Measurements from ENCODE around the gene THYN1. TPM values are rescaled to one million over a fixed set of nuclear protein-coding genes. Genes with fewer than 3 reads are reported as not detected.

The THYN1 gene
- total and polyA plus RNA-seq, 4 donors: 54.4 to 91.2 (median 73.2) TPM

DNA sequence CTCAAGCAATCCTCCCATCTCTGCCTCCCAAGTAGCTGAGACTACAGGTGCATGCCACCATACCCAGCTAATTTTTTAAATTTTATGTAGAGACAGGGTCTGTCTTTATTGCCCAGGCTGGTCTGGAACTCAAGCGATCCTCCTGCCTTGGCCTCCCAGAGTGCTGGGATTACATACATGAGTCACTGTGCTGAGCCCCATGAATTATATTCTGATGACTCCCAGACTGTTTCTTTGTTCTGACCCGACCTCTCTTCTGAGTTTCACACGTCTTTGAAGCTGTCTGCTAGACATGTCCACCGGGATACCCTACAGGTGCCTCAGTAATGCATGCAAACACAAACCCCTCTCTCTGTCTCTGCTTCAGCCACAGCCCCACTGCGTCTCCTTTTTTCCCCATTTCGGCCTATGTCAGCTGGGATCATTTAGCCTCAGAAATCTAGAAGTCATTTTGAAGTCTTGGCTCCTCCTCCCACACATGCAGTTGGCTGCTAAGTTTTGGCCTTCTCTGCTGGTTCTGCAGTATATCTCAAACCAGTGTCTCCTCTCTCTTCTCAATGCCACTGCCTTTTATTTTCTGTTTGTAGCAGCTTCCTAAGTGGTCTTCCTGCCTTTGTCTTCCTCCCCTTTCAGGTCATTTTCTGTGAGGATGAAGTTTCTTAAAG lies 23.9 kb downstream of the THYN1 start:
- no peaks in the 10 kb centered on the region for H3K27me3 ChIP-seq (ENCODE audit: control insufficient read depth, insufficient read depth, low read length)
- peaks cover 9% of the 10 kb centered on the region for H3K36me3 ChIP-seq (ENCODE audit: control insufficient read depth, insufficient read depth, low read length)
- DNase-seq (ENCODE audit: low read depth in 4 of 6, low spot score in 6 of 6): no peak
- no peak overlapping the region for H3K4me3 ChIP-seq (ENCODE audit: low read depth, low read length)
- no peaks in the 10 kb centered on the region for H3K9me3 ChIP-seq (ENCODE audit: control insufficient read depth, insufficient read depth, low read length)
- peaks cover 15% of the 10 kb centered on the region for H3K4me1 ChIP-seq (ENCODE audit: control insufficient read depth, insufficient read depth, low read length)
- 58% methylated on average over 6 of the region's 6 CpGs for WGBS (ENCODE audit: insufficient coverage)
- no peak overlapping the region for H3K27ac ChIP-seq (ENCODE audit: low read depth, low read length)

GRCh38 chr11:134228625-134229024 lies 24.5 kb downstream of the THYN1 start:
- Histone ChIP-seq H3K4me3 (ENCODE audit: low read depth, low read length) (no peak overlapping the region), H3K27ac (ENCODE audit: low read depth, low read length) (no peak overlapping the region), H3K4me1 (ENCODE audit: control insufficient read depth, insufficient read depth, low read length) (peaks cover 15% of the 10 kb centered on the region), H3K36me3 (ENCODE audit: control insufficient read depth, insufficient read depth, low read length) (peaks cover 9% of the 10 kb centered on the region), H3K27me3 (ENCODE audit: control insufficient read depth, insufficient read depth, low read length) (no peaks in the 10 kb centered on the region), H3K9me3 (ENCODE audit: control insufficient read depth, insufficient read depth, low read length) (no peaks in the 10 kb centered on the region)
- DNase-seq (ENCODE audit: low read depth in 4 of 6, low spot score in 6 of 6): no peak
- 82% methylated on average over 4 of the region's 6 CpGs for WGBS (ENCODE audit: insufficient coverage)

DNA sequence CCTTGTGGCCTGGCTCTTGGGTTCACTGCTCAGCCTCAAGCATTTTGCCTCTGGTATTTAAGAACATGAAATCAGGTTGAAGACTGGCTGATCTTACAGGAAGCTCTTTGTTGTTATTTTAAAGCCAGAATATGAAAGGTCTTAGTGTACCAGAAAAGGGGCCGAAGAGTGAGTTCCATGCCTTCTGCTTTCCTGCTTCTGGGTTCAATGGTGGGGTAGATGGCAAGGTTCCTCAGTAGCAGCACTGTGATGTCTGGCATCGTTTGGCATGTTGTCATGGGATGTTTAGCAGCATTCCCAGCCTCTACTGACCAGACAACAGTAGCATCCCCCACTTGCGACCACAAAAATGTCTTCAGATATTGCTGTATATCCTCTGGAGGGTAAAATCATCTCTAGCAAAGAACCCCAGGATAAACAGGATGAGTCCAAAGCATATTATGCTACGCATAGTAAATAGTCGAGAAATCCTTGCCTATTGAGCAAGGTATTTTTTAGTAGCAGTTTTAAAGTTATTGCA lies 26.3 kb downstream of the THYN1 start:
- DNase-seq (ENCODE audit: low read depth in 4 of 6, low spot score in 6 of 6): no peak
- WGBS (ENCODE audit: insufficient coverage): 67% methylated on average over 1 of the region's 5 CpGs
- Histone ChIP-seq H3K9me3 (ENCODE audit: control insufficient read depth, insufficient read depth, low read length) (no peaks in the 10 kb centered on the region), H3K36me3 (ENCODE audit: control insufficient read depth, insufficient read depth, low read length) (peaks cover 2% of the 10 kb centered on the region), H3K27ac (ENCODE audit: low read depth, low read length) (no peak overlapping the region), H3K4me1 (ENCODE audit: control insufficient read depth, insufficient read depth, low read length) (peaks cover 22% of the 10 kb centered on the region), H3K4me3 (ENCODE audit: low read depth, low read length) (no peak overlapping the region), H3K27me3 (ENCODE audit: control insufficient read depth, insufficient read depth, low read length) (no peaks in the 10 kb centered on the region)

DNA sequence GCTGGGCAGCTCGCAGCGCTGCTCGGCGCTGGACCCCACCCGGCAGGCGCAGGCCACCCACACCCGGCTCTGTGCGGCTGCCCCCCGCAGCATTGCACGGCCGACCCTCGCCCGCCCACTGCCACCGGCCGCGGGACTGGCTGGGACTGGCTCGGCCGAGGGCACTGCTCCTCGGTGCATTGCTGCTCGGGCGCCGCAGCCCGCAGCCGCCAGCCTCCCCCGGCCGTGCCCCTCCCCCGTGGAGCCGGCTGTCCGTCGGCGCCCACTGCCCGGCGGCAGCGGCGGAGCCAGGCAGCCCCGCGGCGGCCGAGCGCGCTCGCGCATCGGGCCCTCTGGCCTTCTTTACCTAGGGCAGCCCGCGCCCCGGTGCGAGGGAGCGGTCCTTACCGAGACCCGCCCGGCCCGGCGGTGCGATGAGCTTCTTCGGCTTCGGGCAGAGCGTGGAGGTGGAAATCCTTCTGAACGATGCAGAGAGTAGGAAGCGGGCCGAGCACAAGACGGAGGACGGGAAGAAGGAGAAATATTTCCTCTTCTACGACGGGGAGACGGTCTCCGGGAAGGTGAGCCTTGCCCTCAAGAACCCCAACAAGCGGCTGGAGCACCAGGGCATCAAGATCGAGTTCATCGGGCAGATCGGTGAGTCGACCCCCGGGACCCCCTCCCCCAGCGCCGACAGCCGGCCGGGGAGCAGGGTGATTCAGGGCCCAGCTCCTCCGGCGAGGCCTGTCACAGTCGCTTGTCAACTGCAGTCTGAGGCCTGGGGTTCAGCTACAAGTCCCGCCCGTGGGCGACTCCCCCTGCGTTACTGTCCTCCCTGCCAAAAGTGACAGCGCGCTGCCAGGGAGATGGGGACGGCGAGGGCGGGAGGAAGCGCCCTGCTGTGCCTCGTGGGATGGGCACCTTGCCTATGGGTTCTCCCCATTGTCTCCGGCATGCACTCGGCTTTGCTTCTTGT lies 28.2 kb downstream of the THYN1 start:
- Histone ChIP-seq H3K27me3 (ENCODE audit: control insufficient read depth, insufficient read depth, low read length) (no peaks in the 10 kb centered on the region), H3K36me3 (ENCODE audit: control insufficient read depth, insufficient read depth, low read length) (peaks cover 5% of the 10 kb centered on the region), H3K4me1 (ENCODE audit: control insufficient read depth, insufficient read depth, low read length) (peaks cover 22% of the 10 kb centered on the region), H3K9me3 (ENCODE audit: control insufficient read depth, insufficient read depth, low read length) (no peaks in the 10 kb centered on the region), H3K4me3 (ENCODE audit: low read depth, low read length) (peak overlapping the region; percentile 85), H3K27ac (ENCODE audit: low read depth, low read length) (peak overlapping the region; percentile 65)
- WGBS (ENCODE audit: insufficient coverage): under 1% methylated on average over 91 of the region's 93 CpGs
- peak; percentile 15 to 85 (median 33) for DNase-seq (ENCODE audit: low read depth in 4 of 6, low spot score in 6 of 6)

GRCh38 chr11:134223836-134224709 lies 29.1 kb downstream of the THYN1 start, which contains the start of the genes NCAPD3 and VPS26B:
Gene NCAPD3 (minus strand): TSS chr11:134223967. CDS start chr11:134223926, 41 bp downstream.
Gene VPS26B (plus strand): TSS chr11:134224671. CDS start chr11:134225123, 452 bp downstream.
- WGBS (ENCODE audit: insufficient coverage): under 1% methylated on average over 89 of the region's 89 CpGs
- Histone ChIP-seq H3K4me1 (ENCODE audit: control insufficient read depth, insufficient read depth, low read length) (peaks cover 22% of the 10 kb centered on the region), H3K9me3 (ENCODE audit: control insufficient read depth, insufficient read depth, low read length) (no peaks in the 10 kb centered on the region), H3K36me3 (ENCODE audit: control insufficient read depth, insufficient read depth, low read length) (peaks cover 10% of the 10 kb centered on the region), H3K27ac (ENCODE audit: low read depth, low read length) (peak within 1 kb of the TSS; percentile 94), H3K27me3 (ENCODE audit: control insufficient read depth, insufficient read depth, low read length) (no peaks in the 10 kb centered on the region), H3K4me3 (ENCODE audit: low read depth, low read length) (peak within 1 kb of the TSS; percentile 85)
- peak; percentile 92 to 99 (median 94) for DNase-seq (ENCODE audit: low read depth in 4 of 6, low spot score in 6 of 6)

DNA sequence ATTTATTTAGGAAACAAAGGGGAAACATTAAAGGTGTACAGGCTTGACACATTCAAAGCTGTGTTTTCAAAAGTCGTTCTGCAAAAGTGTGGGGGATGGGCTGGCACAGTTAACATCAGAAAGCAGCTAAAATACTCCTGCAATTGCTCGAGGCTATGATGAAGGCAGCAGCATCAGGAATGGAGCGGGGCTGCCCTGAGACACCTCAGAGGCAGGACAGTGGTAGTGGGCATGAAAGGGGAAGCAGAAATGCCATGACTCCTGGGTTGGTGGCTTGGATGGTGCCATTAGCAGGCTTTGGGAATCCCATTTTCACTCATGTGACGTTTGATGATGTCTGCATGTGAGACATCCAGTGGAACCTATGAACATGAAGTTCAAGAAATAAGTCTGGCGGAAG lies 30.0 kb downstream of the THYN1 start:
- Histone ChIP-seq H3K36me3 (ENCODE audit: control insufficient read depth, insufficient read depth, low read length) (peaks cover 14% of the 10 kb centered on the region), H3K9me3 (ENCODE audit: control insufficient read depth, insufficient read depth, low read length) (no peaks in the 10 kb centered on the region), H3K27ac (ENCODE audit: low read depth, low read length) (no peak overlapping the region), H3K4me1 (ENCODE audit: control insufficient read depth, insufficient read depth, low read length) (peaks cover 22% of the 10 kb centered on the region), H3K4me3 (ENCODE audit: low read depth, low read length) (peak overlapping the region; percentile 85), H3K27me3 (ENCODE audit: control insufficient read depth, insufficient read depth, low read length) (no peaks in the 10 kb centered on the region)
- WGBS (ENCODE audit: insufficient coverage): 2% methylated on average over 4 of the region's 5 CpGs
- DNase-seq (ENCODE audit: low read depth in 4 of 6, low spot score in 6 of 6): peak in 1 of 6 donors; percentile 2

- H3K9me3 ChIP-seq (ENCODE audit: control insufficient read depth, insufficient read depth, low read length): no peaks in the 10 kb centered on the region
- peaks cover 21% of the 10 kb centered on the region for H3K36me3 ChIP-seq (ENCODE audit: control insufficient read depth, insufficient read depth, low read length)
- no peaks in the 10 kb centered on the region for H3K27me3 ChIP-seq (ENCODE audit: control insufficient read depth, insufficient read depth, low read length)
- no CpG with 5 or more reads among the region's 3 CpGs for whole genome bisulfite sequencing (ENCODE audit: insufficient coverage)
- H3K27ac ChIP-seq (ENCODE audit: low read depth, low read length): no peak overlapping the region
- no peak for DNase-seq (ENCODE audit: low read depth in 4 of 6, low spot score in 6 of 6)
- H3K4me3 ChIP-seq (ENCODE audit: low read depth, low read length): no peak overlapping the region
- H3K4me1 ChIP-seq (ENCODE audit: control insufficient read depth, insufficient read depth, low read length): no peaks in the 10 kb centered on the region
These were observed 36.3 kb downstream of the THYN1 start for GRCh38 chr11:134216816-134217215.

GRCh38 chr11:134215836-134216235 lies 37.3 kb downstream of the THYN1 start:
- Histone ChIP-seq H3K4me1 (ENCODE audit: control insufficient read depth, insufficient read depth, low read length) (no peaks in the 10 kb centered on the region), H3K27me3 (ENCODE audit: control insufficient read depth, insufficient read depth, low read length) (no peaks in the 10 kb centered on the region), H3K27ac (ENCODE audit: low read depth, low read length) (no peak overlapping the region), H3K4me3 (ENCODE audit: low read depth, low read length) (no peak overlapping the region), H3K36me3 (ENCODE audit: control insufficient read depth, insufficient read depth, low read length) (peaks cover 21% of the 10 kb centered on the region), H3K9me3 (ENCODE audit: control insufficient read depth, insufficient read depth, low read length) (no peaks in the 10 kb centered on the region)
- WGBS (ENCODE audit: insufficient coverage): 92% methylated on average over 7 of the region's 7 CpGs
- no peak for DNase-seq (ENCODE audit: low read depth in 4 of 6, low spot score in 6 of 6)
